B cell (primary cell): ENCODE results near the gene ZBED2. TPM values are rescaled to one million over a fixed set of nuclear protein-coding genes. Genes with fewer than 3 reads are reported as not detected.

ENCODE experiments used
- ATAC-seq: fragments of 200-7000 bp; cut with Tn5 transposase; one replicate; pipeline ENCODE4 v1.10.0; 2021; ENCODE audit warnings: low read depth, mild to moderate bottlenecking, moderate number of reproducible peaks, moderate library complexity
- CTCF ChIA-PET: fragments of 350-600 bp; sonication (Branson Sonifier 250); formaldehyde crosslinking; loops from one replicate; lab custom pipeline; 2021; ENCODE audit warnings: antibody characterized with exemption, inconsistent platforms; lab: Charles Lee
- POLR2A ChIA-PET: fragments of 350-600 bp; sonication (Branson Sonifier 250); formaldehyde crosslinking; loops from one replicate; lab custom pipeline; 2021; ENCODE audit warnings: antibody characterized with exemption; lab: Charles Lee
- DNase-seq: peaks from one replicate; pipeline ENCODE4 v3.0.0; 2013
- H2AFZ ChIP-seq: 2 replicates; pipeline ENCODE4 v1.6.1; 2012; ENCODE audit warnings: mild to moderate bottlenecking, low read depth, low read length; ENCODE audit not compliant: insufficient read depth, poor library complexity, severe bottlenecking
- H3K27ac ChIP-seq, 2 donors: 1 replicate in 1 of 2; 2 replicates in 1 of 2; pipeline ENCODE4 v1.5.1; 2012 to 2013; ENCODE audit warnings: low read length in 2 of 2, mild to moderate bottlenecking in 2 of 2, moderate library complexity in 1 of 2
- H3K27me3 ChIP-seq, 4 experiments: fragments of 200-600 bp in 1 of 4; sonication (generic) in 1 of 4; replicated peaks in 1 of 4; 1 replicate in 2 of 4; 2 replicates in 2 of 4; pipeline versions ENCODE4 v1.6.1 to v1.7.0; 2013 to 2016; ENCODE audit warnings: low read length in 3 of 4, mild to moderate bottlenecking in 2 of 4, mixed read lengths in 1 of 4, moderate library complexity in 1 of 4; ENCODE audit not compliant: insufficient read depth in 4 of 4, control insufficient read depth in 3 of 4; ENCODE audit errors: control extremely low read depth in 1 of 4
- H3K36me3 ChIP-seq, 2 experiments: replicated peaks in 1 of 2; 1 replicate in 1 of 2; 2 replicates in 1 of 2; pipeline versions ENCODE4 v1.6.1 to v1.7.1; 2013; ENCODE audit warnings: low read length in 1 of 2; ENCODE audit not compliant: insufficient read depth in 2 of 2, control insufficient read depth in 1 of 2; ENCODE audit errors: control extremely low read depth in 1 of 2, extremely low read depth in 1 of 2
- H3K4me1 ChIP-seq, 2 donors: fragments of 200-600 bp in 1 of 2; sonication (generic) in 1 of 2; 1 replicate in 1 of 2; 2 replicates in 1 of 2; pipeline versions ENCODE4 v1.5.1 to v1.6.1; 2013 to 2017; ENCODE audit warnings: low read length in 2 of 2; ENCODE audit not compliant: control insufficient read depth in 2 of 2, insufficient read depth in 2 of 2
- H3K4me2 ChIP-seq: replicated peaks from 2 replicates; pipeline ENCODE3; 2012; ENCODE audit warnings: mild to moderate bottlenecking, low read depth, low read length; ENCODE audit not compliant: poor library complexity, severe bottlenecking
- H3K4me3 ChIP-seq, 5 experiments: fragments of 200-600 bp in 1 of 5; sonication (generic) in 1 of 5; 1 replicate in 3 of 5; 2 replicates in 2 of 5; pipeline versions ENCODE4 v1.5.1 to v1.7.0; 2011 to 2016; ENCODE audit warnings: low read length in 4 of 5, mild to moderate bottlenecking in 4 of 5, low read depth in 2 of 5, control low read depth in 1 of 5, moderate library complexity in 1 of 5; ENCODE audit not compliant: insufficient read depth in 1 of 5; ENCODE audit errors: control extremely low read depth in 1 of 5, extremely low read depth in 1 of 5
- H3K79me2 ChIP-seq: fragments of 200-600 bp; sonication (generic); one replicate; pipeline ENCODE4 v1.6.0; 2016; ENCODE audit warnings: low read length; ENCODE audit not compliant: control insufficient read depth, insufficient read depth
- H3K9ac ChIP-seq: fragments of 200-600 bp; sonication (generic); 2 replicates; pipeline ENCODE4 v1.6.1; 2017; ENCODE audit warnings: mild to moderate bottlenecking, low read length, moderate library complexity
- H3K9me3 ChIP-seq, 3 donors: one replicate each; pipeline versions ENCODE4 v1.6.1 to v1.7.1; 2013; ENCODE audit warnings: low read length in 2 of 3; ENCODE audit not compliant: control insufficient read depth in 2 of 3, insufficient read depth in 1 of 3; ENCODE audit errors: control extremely low read depth in 1 of 3
- H4K20me1 ChIP-seq: 2 replicates; pipeline ENCODE4 v1.6.0; 2012; ENCODE audit warnings: mild to moderate bottlenecking, low read length; ENCODE audit not compliant: insufficient read depth, control insufficient read depth, poor library complexity, severe bottlenecking
- H3K27ac Mint-ChIP-seq: one replicate; pipeline ENCODE4 v1.8.0; 2021; ENCODE audit warnings: mixed read lengths
- H3K27me3 Mint-ChIP-seq: one replicate; pipeline ENCODE4 v1.8.0; 2021; ENCODE audit warnings: mixed read lengths
- H3K4me1 Mint-ChIP-seq: one replicate; pipeline ENCODE4 v1.8.0; 2021; ENCODE audit warnings: mixed read lengths
- H3K4me3 Mint-ChIP-seq: one replicate; pipeline ENCODE4 v1.8.0; 2021; ENCODE audit warnings: mixed read lengths
- H3K9me3 Mint-ChIP-seq: one replicate; pipeline ENCODE4 v1.8.0; 2022; ENCODE audit warnings: mixed read lengths; ENCODE audit not compliant: insufficient read depth
- CTCF ChIP-seq: fragments of 200-600 bp; IDR thresholded peaks from one replicate; pipeline ENCODE4 v1.8.0; 2022; ENCODE audit warnings: antibody characterized with exemption, mild to moderate bottlenecking
- EZH2 ChIP-seq: IDR thresholded peaks from 2 replicates; pipeline ENCODE4 v1.6.1; 2012; ENCODE audit warnings: borderline replicate concordance, low read depth, mild to moderate bottlenecking, moderate library complexity, low read length; ENCODE audit not compliant: insufficient read depth, poor library complexity, severe bottlenecking
- WGBS: methylation state at CpG from one replicate; pipeline ENCODE4 v1.1.5; 2013; ENCODE audit warnings: missing lambda C conversion rate; ENCODE audit not compliant: insufficient coverage; 5-methylcytosine and 5-hydroxymethylcytosine counted together
- intact Hi-C: fragments of 100-400 bp; cut with micrococcal nuclease; formaldehyde crosslinking; loops from one replicate; pipeline ENCODE4 v1.10.0; 2022
- polyA plus RNA-seq: library from polyadenylated mRNA; depleted of rRNA; stranded (reverse); fragments of >200 nt; gene quantifications from 2 replicates; pipeline ENCODE4 v1.2.3, GENCODE V29; 2012
- total RNA-seq, 2 donors: library from RNA; stranded (reverse); fragments of 120-200 nt in 1 of 2; gene quantifications; 1 replicate in 1 of 2; 2 replicates in 1 of 2; pipeline versions ENCODE4 v1.2.3 to v1.2.4, GENCODE V29; 2013 to 2022

The ZBED2 gene
- total and polyA plus RNA-seq, 2 donors (not counting 1 experiment from before 2014, with no cell fraction given), result 0.36 to 6.0 TPM

GRCh38 chr3:111548756-111549155, 46.4 kb downstream of the ZBED2 start:
- Histone ChIP-seq H3K4me1 (peaks cover 51 to 78% of the 10 kb centered on the region in 2 donors), H3K27ac (peak overlapping the region; percentile 47 to 72), H2AFZ (peak overlapping the region; percentile 45), H3K9me3 (no peaks in the 10 kb centered on the region), H3K9ac (peak overlapping the region; percentile 44), H3K79me2 (no peaks in the 10 kb centered on the region), H3K27me3 (no peaks in the 10 kb centered on the region), H3K4me2 (peak overlapping the region; percentile 57), H4K20me1 (no peaks in the 10 kb centered on the region), H3K4me3 (peak overlapping the region in 1 of 5 experiments; percentile 43), H3K36me3 (peaks cover 0 to 11% of the 10 kb centered on the region in 2 experiments)
- ATAC-seq (no peak), DNase-seq (peak; percentile 8)
- intact Hi-C loops, result loop anchor here (1.0 kb wide), 1 partner anchor 9 kb away; no protein-coding TSS in a partner anchor
- CTCF ChIA-PET, result interaction anchor here (0.9 to 1.9 kb wide), 5 partner anchors 9 to 122 kb away, joined by 3 to 9 read pairs (median 3); no protein-coding TSS in a partner anchor
- no peaks in the 10 kb centered on the region for H3K9me3 Mint-ChIP-seq
- no peak overlapping the region for H3K27ac Mint-ChIP-seq
- H3K4me1 Mint-ChIP-seq, result peaks cover 31% of the 10 kb centered on the region
- no peaks in the 10 kb centered on the region for H3K27me3 Mint-ChIP-seq
- no peak overlapping the region for H3K4me3 Mint-ChIP-seq
- TF ChIP-seq CTCF (no peak), EZH2 (no peak)
- POLR2A ChIA-PET, result no interaction called here

- ATAC-seq (peak; percentile 48), DNase-seq (no peak)
- H3K4me3 ChIP-seq, result peak overlapping the region in 2 of 5 experiments; percentile 28 to 43
- peak overlapping the region; percentile 44 for H3K9ac ChIP-seq
- no peaks in the 10 kb centered on the region for H3K79me2 ChIP-seq
- 0% methylated on average over 1 of the region's 1 CpG for WGBS
- Mint-ChIP-seq H3K4me3 (no peak overlapping the region), H3K27me3 (no peaks in the 10 kb centered on the region), H3K4me1 (peaks cover 35% of the 10 kb centered on the region), H3K9me3 (no peaks in the 10 kb centered on the region), H3K27ac (no peak overlapping the region)
- no peaks in the 10 kb centered on the region for H3K27me3 ChIP-seq
- peak overlapping the region; percentile 45 for H2AFZ ChIP-seq
- H3K27ac ChIP-seq, result peak overlapping the region; percentile 47 to 72
- no peaks in the 10 kb centered on the region for H4K20me1 ChIP-seq
- peaks cover 0 to 11% of the 10 kb centered on the region in 2 experiments for H3K36me3 ChIP-seq
- ChIA-PET CTCF (interaction anchor here (0.8 to 1.9 kb wide), 7 partner anchors 8 to 466 kb away, joined by 3 to 9 read pairs (median 3); no protein-coding TSS in a partner anchor), POLR2A (no interaction called here)
- peaks cover 51 to 81% of the 10 kb centered on the region in 2 donors for H3K4me1 ChIP-seq
- H3K9me3 ChIP-seq, result no peaks in the 10 kb centered on the region
- H3K4me2 ChIP-seq, result peak overlapping the region; percentile 57
- intact Hi-C loops, result loop anchor here (1.0 kb wide), 1 partner anchor 9 kb away; no protein-coding TSS in a partner anchor
- TF ChIP-seq EZH2 (no peak), CTCF (no peak)
Measured at GRCh38 chr3:111548092-111548491, 47.1 kb downstream of the ZBED2 start.
